Measurements from ENCODE around the gene IL1R1.

IL1R1 gene

DNA sequence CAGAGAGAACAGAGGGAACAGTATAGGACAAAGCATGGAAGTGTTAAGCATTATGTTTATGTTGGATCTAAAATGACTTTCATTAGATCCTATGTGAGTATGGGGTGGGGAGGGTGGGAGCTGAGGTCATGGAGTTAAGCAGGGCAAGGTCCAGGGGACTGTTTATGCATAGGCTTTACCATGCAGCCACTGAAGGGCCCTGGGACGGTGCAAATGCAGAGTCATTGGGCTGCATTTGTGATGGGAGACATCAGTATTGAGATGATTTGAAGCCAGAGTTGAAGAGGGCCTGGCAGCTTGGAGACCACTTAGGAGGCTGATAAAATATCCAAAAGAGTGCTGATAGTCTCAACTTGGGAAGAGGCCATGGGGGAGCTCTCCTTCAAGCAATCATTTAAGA, 66.9 kb downstream of the IL1R1 start:
- DNase-seq, result no peak

DNA sequence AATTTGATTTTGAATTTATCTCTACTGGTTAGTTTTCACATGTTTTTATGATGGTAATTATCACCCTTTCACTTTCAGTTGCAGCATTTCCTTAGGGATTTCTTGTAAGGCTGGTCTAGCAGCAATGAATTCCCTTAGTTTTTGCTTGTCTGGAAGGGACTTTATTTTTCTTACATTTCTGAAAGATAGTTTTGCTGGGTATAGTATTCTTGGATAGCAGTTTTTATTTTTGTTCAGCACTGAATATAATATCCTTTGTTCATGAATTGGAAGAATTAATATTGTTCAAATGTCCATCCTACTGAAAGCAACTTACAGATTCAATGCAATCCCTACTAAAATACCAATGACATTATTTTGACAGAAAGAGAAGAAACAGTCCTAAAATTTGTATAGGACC, 74.5 kb downstream of the IL1R1 start:
- no peak for DNase-seq

DNA sequence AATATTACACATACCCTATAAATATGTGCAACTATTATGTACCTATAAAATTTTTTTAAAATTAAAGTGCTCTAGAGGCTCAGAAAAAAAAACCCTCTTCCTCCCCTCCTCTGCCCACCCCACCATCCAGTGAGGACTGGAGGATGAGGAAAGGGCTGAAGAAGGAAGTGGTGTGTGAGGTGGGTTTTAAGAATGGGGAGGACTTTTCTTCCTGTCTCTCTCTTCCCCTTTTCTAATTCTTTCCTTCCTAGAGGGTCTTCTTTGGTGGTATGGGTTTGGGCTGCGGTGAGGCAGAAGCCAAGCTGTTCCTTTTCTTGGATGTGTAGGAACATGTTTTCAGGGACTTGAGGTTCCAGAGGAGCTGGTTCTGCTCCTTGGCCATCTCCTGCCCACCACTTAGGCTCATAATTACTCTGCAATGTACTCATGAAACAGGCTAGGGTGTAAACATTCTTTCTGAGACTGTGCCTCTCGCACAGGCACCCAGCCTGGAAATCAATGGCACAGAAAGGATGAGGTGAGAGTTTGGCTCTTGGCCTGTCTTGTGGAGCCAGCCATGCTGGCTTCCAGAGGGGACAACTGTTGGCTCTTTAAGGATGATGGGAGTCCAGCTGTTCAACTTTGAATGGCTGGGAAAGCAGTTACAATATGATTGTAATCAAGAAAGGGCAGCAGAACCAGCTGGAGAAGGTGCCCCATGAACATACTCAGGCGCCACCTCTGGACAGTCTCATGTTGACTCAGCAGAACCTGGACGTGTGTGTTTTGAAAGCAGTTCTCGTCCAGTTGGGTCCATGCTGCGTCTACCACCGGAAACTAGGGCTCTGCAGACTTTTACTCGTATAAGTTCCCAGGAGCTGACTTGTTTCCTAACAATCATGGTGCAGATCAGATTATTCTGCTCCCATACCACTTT, 82.5 kb downstream of the IL1R1 start:
- DNase-seq, result no peak

DNA sequence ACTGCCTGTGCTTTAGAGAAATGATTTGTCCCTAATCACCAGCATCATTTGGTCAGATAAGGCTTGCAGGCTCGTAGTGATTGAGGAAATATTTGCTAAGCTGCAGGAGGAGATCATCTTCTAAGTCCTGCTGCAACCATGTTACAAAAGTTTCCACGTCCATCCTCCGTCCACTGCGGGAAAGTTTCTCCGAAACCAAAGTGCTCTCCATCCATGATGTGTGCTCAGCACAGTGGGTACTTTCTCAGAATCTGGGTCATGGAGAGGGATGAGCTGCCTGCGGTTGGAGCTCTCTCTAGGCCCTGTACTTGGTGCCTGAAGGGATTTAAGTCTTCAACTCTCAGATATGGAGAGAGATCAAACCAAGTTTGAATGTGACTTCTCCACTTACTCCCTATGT, 83.6 kb downstream of the IL1R1 start:
- DNase-seq, result no peak

DNA sequence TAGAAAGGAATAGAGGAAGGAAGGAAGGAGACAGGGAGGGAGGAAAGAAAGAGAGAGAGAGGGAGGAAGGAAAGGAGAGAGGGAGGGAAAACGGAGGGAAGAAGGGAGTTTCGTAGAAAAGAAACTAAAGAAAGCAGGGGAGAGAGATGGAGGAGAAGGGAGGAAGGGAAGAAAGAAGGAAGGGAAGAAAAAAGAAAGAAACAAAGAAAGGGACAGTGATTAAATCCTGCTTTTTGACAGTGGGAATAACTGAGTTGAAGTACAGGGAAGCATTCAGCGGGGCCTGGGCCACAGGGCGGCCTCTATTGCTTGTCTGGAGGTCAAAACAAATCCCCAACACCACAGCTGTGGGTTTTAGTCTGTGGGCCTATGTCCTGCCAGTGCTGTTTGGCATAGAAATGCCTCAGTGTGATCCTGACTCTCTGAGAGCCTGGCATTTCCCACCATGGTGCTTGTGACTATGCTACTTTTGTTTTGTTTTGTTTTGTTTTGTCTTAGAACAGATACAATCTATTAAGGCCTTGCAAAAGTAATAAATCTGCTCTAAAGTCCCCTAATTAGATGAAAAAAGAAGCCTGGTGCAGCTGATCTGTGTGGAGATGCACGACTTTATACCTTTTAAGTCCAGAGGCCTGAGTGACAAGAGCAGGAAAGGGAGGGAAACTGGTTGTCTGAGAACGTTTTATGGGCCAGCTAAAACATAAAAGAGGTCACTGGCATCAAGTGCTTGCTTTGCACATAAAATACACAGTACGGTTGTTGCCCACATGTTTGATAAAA, 84.3 kb downstream of the IL1R1 start:
- no peak for DNase-seq

DNA sequence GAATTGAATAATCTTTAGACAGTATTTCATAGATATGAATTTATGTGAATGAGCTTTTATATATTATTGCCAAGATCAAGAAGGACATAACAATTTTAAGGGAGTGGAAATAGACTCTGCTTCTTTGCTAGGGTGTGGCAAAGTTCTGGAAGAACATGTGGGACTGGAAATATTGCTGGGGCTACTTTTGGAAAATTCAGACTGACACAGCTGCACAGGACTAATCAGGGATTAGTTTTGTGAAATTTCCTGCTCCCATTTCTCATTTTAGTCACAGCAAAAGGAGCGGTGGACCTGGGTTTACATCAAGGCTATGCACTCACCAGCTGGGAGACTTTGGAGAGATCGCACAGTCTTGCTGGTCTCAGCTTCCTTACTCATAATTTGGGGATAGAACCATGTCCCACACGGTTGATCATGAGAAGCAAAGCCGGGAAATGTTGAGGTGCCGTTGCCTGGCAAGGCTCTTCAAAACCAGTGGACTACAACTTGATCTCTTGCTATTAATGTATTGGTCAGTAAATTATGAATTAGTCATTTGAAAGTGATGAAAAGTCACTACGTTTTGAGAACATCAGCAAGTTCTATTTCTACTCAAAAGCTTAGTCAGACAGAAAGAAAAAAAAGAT, 86.7 kb downstream of the IL1R1 start:
- DNase-seq, result no peak

Measured in kidney glomerular epithelial cell (primary cell).